ENCODE measurements around the gene MISP3.

Gene MISP3

DNA sequence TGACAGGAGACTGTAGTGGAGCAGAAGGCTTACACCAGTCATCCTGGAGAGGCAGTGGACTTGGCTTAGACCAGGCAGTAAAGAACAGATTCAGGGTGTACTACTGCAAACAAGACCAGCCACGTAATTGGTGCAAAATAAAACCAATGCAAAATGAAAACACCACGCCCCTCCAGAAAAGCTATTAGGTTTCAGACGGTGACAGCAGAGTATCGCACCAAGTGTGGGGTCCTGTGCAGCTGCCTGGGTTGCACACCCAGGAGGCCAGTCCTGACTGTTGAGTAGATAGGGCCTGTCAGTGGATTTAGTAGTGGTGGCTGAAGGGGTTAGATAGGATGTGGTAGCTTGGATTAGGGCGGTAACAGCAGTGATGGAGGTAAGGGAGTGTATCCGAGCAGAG, 50.3 kb downstream of the MISP3 start:
- no peak for DNase-seq (ENCODE audit: low spot score)
